OCI-LY3 (cell line): Measurements from ENCODE around the gene CDH23.

Source experiments
- H2AFZ ChIP-seq: fragments of 200-600, 300-600 bp; shearing (Covaris generic); 2 replicates; pipeline ENCODE4 v1.6.0; 2014; ENCODE audit warnings: antibody characterized with exemption, low read depth, low read length
- H3K27ac ChIP-seq: fragments of 200-600, 300-600 bp; sonication (generic); 2 replicates; pipeline ENCODE4 v1.5.1; 2014; ENCODE audit warnings: mild to moderate bottlenecking, low read length, moderate library complexity, mixed read lengths
- H3K27me3 ChIP-seq: fragments of 200-600, 300-600 bp; sonication (generic); 2 replicates; pipeline ENCODE4 v1.6.1; 2014; ENCODE audit warnings: low read depth, low read length, mixed read lengths
- H3K36me3 ChIP-seq: fragments of 200-600, 300-600 bp; sonication (generic); replicated peaks from 2 replicates; pipeline ENCODE3; 2014; ENCODE audit warnings: low read depth, low read length, mixed read lengths
- H3K4me1 ChIP-seq: fragments of 300-600, 200-600 bp; sonication (generic); 2 replicates; pipeline ENCODE4 v1.6.1; 2014; ENCODE audit warnings: low read length, mixed read lengths
- H3K4me2 ChIP-seq: fragments of 200-600, 300-600 bp; sonication (generic); 2 replicates; pipeline ENCODE4 v1.6.1; 2014; ENCODE audit warnings: low read length, mixed read lengths
- H3K4me3 ChIP-seq: fragments of 300-600, 200-600 bp; sonication (generic); 2 replicates; pipeline ENCODE4 v1.5.1; 2014; ENCODE audit warnings: antibody characterized with exemption, mild to moderate bottlenecking, low read length, moderate library complexity
- H3K79me2 ChIP-seq: fragments of 300-600, 200-600 bp; shearing (Covaris generic); 2 replicates; pipeline ENCODE4 v1.6.1; 2014; ENCODE audit warnings: mild to moderate bottlenecking, low read length, mixed read lengths
- H3K9ac ChIP-seq: fragments of 300-600, 200-600 bp; shearing (Covaris generic); 2 replicates; pipeline ENCODE4 v1.6.0; 2014; ENCODE audit warnings: mild to moderate bottlenecking, low read length, moderate library complexity
- H3K9me3 ChIP-seq: fragments of 200-600, 300-600 bp; shearing (Covaris generic); 2 replicates; pipeline ENCODE4 v1.6.1; 2014; ENCODE audit warnings: low read length, mixed read lengths; ENCODE audit not compliant: insufficient read depth
- H4K20me1 ChIP-seq: fragments of 200-600, 300-600 bp; sonication (generic); 2 replicates; pipeline ENCODE4 v1.6.1; 2016; ENCODE audit warnings: low read length, mixed read lengths; ENCODE audit not compliant: insufficient read depth
- CTCF ChIP-seq: fragments of 200-600, 300-600 bp; sonication (generic); IDR thresholded peaks from 2 replicates; pipeline ENCODE4 v1.5.1; 2014; ENCODE audit warnings: antibody characterized with exemption, low read length, low read depth
- EZH2phosphoT487 ChIP-seq: fragments of 200-600 bp; shearing (Covaris generic); IDR thresholded peaks from 2 replicates; pipeline ENCODE4 v1.6.1; 2018; ENCODE audit warnings: antibody characterized with exemption, mixed run types, low read depth

CDH23 gene

DNA sequence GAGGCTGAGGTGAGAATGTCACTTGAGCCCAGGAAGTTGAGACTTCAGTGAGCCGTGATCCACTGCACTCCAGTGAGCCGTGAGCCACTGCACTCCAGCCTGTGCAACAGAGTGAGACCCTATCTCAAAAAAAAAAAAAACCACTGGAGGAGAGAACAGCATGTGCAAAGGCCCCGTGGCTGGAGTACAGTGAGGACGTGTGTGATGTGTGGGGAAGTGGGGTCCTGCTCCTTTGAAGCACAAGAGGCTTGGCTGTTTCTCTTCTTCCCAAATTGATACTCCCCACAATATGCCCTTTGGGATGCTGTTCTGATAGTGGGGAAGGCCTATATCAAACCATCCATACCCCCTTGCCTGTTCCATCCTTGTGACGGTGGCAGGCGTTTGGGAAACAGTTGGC lies 254.7 kb downstream of the CDH23 start:
- Histone ChIP-seq H3K4me1 (peaks cover 21% of the 10 kb centered on the region), H3K27me3 (peaks cover 6% of the 10 kb centered on the region; the same call in 1 of the 2 replicates), H2AFZ (no peak overlapping the region), H4K20me1 (no peaks in the 10 kb centered on the region), H3K9ac (no peak overlapping the region), H3K4me2 (no peak overlapping the region), H3K79me2 (no peaks in the 10 kb centered on the region), H3K9me3 (no peaks in the 10 kb centered on the region), H3K27ac (no peak overlapping the region), H3K4me3 (no peak overlapping the region), H3K36me3 (no peaks in the 10 kb centered on the region)
- TF ChIP-seq CTCF (no peak), EZH2phosphoT487 (no peak)

DNA sequence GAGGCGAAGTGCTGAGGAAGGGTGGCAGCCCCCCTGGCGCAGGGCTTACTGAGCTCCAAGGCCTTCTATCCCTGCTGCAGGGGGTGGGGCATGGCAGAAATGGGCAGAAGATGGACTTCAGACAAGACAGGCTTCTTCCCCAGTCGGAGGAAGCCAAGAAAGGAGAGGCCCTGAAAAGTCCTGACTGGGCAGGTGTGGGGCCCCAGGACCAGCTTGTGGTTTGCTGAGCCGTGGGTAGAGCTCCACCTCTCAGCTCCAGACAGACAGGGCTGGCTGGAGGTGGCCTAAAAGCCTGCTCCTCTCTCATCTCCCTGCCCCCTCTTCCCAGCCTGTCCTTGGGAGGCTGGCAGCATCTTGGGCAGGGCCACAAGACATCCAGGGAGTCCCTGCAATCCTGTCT lies 255.2 kb downstream of the CDH23 start:
- H3K9me3 ChIP-seq: no peaks in the 10 kb centered on the region
- no peak overlapping the region for H2AFZ ChIP-seq
- H3K36me3 ChIP-seq: no peaks in the 10 kb centered on the region
- H3K4me1 ChIP-seq: peaks cover 21% of the 10 kb centered on the region
- no peaks in the 10 kb centered on the region for H4K20me1 ChIP-seq
- H3K27me3 ChIP-seq: peaks cover under 1% of the 10 kb centered on the region; the same call in 1 of the 2 replicates
- no peak overlapping the region for H3K9ac ChIP-seq
- H3K79me2 ChIP-seq: no peaks in the 10 kb centered on the region
- no peak overlapping the region for H3K27ac ChIP-seq
- TF ChIP-seq CTCF: no peak
- TF ChIP-seq EZH2phosphoT487: no peak
- H3K4me2 ChIP-seq: no peak overlapping the region
- no peak overlapping the region for H3K4me3 ChIP-seq

- no peaks in the 10 kb centered on the region for H3K79me2 ChIP-seq
- H3K4me1 ChIP-seq: peaks cover 15% of the 10 kb centered on the region
- no peak overlapping the region for H3K27ac ChIP-seq
- no peak overlapping the region for H3K9ac ChIP-seq
- no peaks in the 10 kb centered on the region for H3K36me3 ChIP-seq
- H3K4me3 ChIP-seq: no peak overlapping the region
- TF ChIP-seq CTCF (no peak), EZH2phosphoT487 (no peak)
- H3K27me3 ChIP-seq: no peaks in the 10 kb centered on the region
- H3K4me2 ChIP-seq: no peak overlapping the region
- no peaks in the 10 kb centered on the region for H4K20me1 ChIP-seq
- H3K9me3 ChIP-seq: no peaks in the 10 kb centered on the region
- no peak overlapping the region for H2AFZ ChIP-seq
These were observed 256.3 kb downstream of the CDH23 start for GRCh38 chr10:71653044-71653443.

GRCh38 chr10:71656220-71656619 lies 259.5 kb downstream of the CDH23 start:
- H2AFZ ChIP-seq: no peak overlapping the region
- no peak for TF ChIP-seq EZH2phosphoT487
- TF ChIP-seq CTCF: no peak
- H3K36me3 ChIP-seq: no peaks in the 10 kb centered on the region
- H3K27me3 ChIP-seq: no peaks in the 10 kb centered on the region; the same call in 1 of the 2 replicates
- H3K4me1 ChIP-seq: no peaks in the 10 kb centered on the region
- H4K20me1 ChIP-seq: no peaks in the 10 kb centered on the region
- H3K27ac ChIP-seq: no peak overlapping the region
- no peaks in the 10 kb centered on the region for H3K9me3 ChIP-seq
- no peaks in the 10 kb centered on the region for H3K79me2 ChIP-seq
- no peak overlapping the region for H3K4me3 ChIP-seq
- no peak overlapping the region for H3K9ac ChIP-seq
- no peak overlapping the region for H3K4me2 ChIP-seq
